ENCODE data around the gene SYF2.
A peak's percentile ranks its signal among the peaks of the same experiment; 100 is the strongest.
"Not testable (repeated sequence)": the region's sequence is repeated elsewhere in the genome, so short reads cannot be mapped to it uniquely, and the experiment has no call there.

SYF2 gene

GRCh38 chr1:25239681-25240541, 7.6 kb upstream of the SYF2 start:
- Histone ChIP-seq H3K27me3 (replicated peaks; ENCODE audit: control insufficient read depth, insufficient read depth, low read length) (no peaks in the 10 kb centered on the region), H3K36me3 (ENCODE audit: control insufficient read depth, insufficient read depth, low read length) (peaks cover 6% of the 10 kb centered on the region), H3K4me3 (replicated peaks; ENCODE audit: low read depth, low read length) (peak overlapping the region; percentile 50)
- TF ChIP-seq, protein P1, sequence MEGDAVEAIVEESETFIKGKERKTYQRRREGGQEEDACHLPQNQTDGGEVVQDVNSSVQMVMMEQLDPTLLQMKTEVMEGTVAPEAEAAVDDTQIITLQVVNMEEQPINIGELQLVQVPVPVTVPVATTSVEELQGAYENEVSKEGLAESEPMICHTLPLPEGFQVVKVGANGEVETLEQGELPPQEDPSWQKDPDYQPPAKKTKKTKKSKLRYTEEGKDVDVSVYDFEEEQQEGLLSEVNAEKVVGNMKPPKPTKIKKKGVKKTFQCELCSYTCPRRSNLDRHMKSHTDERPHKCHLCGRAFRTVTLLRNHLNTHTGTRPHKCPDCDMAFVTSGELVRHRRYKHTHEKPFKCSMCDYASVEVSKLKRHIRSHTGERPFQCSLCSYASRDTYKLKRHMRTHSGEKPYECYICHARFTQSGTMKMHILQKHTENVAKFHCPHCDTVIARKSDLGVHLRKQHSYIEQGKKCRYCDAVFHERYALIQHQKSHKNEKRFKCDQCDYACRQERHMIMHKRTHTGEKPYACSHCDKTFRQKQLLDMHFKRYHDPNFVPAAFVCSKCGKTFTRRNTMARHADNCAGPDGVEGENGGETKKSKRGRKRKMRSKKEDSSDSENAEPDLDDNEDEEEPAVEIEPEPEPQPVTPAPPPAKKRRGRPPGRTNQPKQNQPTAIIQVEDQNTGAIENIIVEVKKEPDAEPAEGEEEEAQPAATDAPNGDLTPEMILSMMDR (IDR thresholded peaks at IDR 0.05; ENCODE audit: insufficient read depth, low read length, poor library complexity, severe bottlenecking), result peak; percentile 66
- DNase-seq (ENCODE audit: extremely low read depth, insufficient read length), result peak; percentile 92

GRCh38 chr1:25238046-25238445, 5.7 kb upstream of the SYF2 start:
- no peak for DNase-seq (ENCODE audit: extremely low read depth, insufficient read length)
- Histone ChIP-seq H3K4me3 (replicated peaks; ENCODE audit: low read depth, low read length) (no peak overlapping the region), H3K36me3 (ENCODE audit: control insufficient read depth, insufficient read depth, low read length) (peaks cover 3% of the 10 kb centered on the region), H3K27me3 (replicated peaks; ENCODE audit: control insufficient read depth, insufficient read depth, low read length) (no peaks in the 10 kb centered on the region)
- TF ChIP-seq, protein P1 (IDR thresholded peaks at IDR 0.05; ENCODE audit: insufficient read depth, low read length, poor library complexity, severe bottlenecking), result no peak

DNA sequence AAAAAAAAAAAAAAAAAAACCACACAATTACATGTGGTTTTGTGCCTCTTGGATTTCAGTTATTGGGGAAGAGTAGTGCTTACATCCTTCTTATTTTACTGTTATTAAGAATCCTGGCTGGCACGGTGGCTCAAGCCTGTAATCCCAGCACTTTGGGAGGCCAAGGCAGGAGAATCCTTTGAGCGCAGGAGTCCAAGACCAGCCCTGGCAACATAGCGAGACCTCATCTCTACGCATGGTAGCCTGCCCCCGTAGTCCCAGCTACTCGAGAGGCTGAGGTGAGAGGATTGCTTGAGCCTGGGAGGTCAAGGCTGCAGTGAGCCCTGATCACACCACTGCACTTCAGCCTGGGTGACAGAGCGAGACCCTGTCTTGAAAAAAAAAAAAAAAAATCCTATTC, 4.0 kb upstream of the SYF2 start:
- H3K36me3 ChIP-seq (ENCODE audit: control insufficient read depth, insufficient read depth, low read length); DNase-seq (ENCODE audit: extremely low read depth, insufficient read length); H3K27me3 ChIP-seq (replicated peaks; ENCODE audit: control insufficient read depth, insufficient read depth, low read length): not testable (repeated sequence)
- peak overlapping the region; percentile 34; the same call in 1 of the 2 replicates for H3K4me3 ChIP-seq (replicated peaks; ENCODE audit: low read depth, low read length)

DNA sequence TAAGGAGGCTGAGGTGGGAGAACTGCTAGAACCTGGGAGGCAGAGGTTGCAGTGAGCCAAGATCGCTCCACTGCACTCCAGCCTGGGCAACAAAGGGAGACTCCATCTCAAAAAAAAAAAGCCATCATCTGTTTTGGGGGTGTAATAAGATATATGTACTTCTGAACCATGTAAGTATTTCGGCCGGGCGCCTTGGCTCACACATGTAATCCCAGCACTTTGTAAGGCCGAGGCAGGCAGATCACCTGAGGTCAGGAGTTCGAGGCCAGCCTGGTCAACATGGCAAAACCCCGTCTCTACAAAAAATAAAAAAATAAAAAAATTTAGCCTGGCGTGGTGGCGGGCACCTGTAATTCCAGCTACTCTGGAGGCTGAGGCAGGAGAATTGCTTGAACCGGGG, 3.1 kb upstream of the SYF2 start:
- not testable (repeated sequence) for DNase-seq (ENCODE audit: extremely low read depth, insufficient read length); H3K36me3 ChIP-seq (ENCODE audit: control insufficient read depth, insufficient read depth, low read length); H3K27me3 ChIP-seq (replicated peaks; ENCODE audit: control insufficient read depth, insufficient read depth, low read length); H3K4me3 ChIP-seq (replicated peaks; ENCODE audit: low read depth, low read length)

GRCh38 chr1:25232866-25233784, 823 bp upstream of the SYF2 start:
- TF ChIP-seq, protein P1 (IDR thresholded peaks at IDR 0.05; ENCODE audit: insufficient read depth, low read length, poor library complexity, severe bottlenecking), result no peak
- Histone ChIP-seq H3K4me3 (replicated peaks; ENCODE audit: low read depth, low read length) (peak overlapping the region; percentile 84), H3K36me3 (ENCODE audit: control insufficient read depth, insufficient read depth, low read length) (no peaks in the 10 kb centered on the region), H3K27me3 (replicated peaks; ENCODE audit: control insufficient read depth, insufficient read depth, low read length) (no peaks in the 10 kb centered on the region)
- peak; percentile 59 for DNase-seq (ENCODE audit: extremely low read depth, insufficient read length)

GRCh38 chr1:25223471-25223870, 8.8 kb downstream of the SYF2 start:
- Histone ChIP-seq H3K36me3 (ENCODE audit: control insufficient read depth, insufficient read depth, low read length) (peaks cover 14% of the 10 kb centered on the region), H3K4me3 (replicated peaks; ENCODE audit: low read depth, low read length) (no peak overlapping the region), H3K27me3 (replicated peaks; ENCODE audit: control insufficient read depth, insufficient read depth, low read length) (no peaks in the 10 kb centered on the region)
- DNase-seq (ENCODE audit: extremely low read depth, insufficient read length), result no peak
- TF ChIP-seq, protein P1 (IDR thresholded peaks at IDR 0.05; ENCODE audit: insufficient read depth, low read length, poor library complexity, severe bottlenecking), result no peak

All from GM06990 (cell line).